ENCODE measurements around the gene MTHFD1L. TPM values are rescaled to one million over a fixed set of nuclear protein-coding genes. Genes with fewer than 3 reads are reported as not detected.
"Not testable (repeated sequence)": the region's sequence is repeated elsewhere in the genome, so short reads cannot be mapped to it uniquely, and the experiment has no call there.

Gene MTHFD1L
- total and polyA plus RNA-seq, 4 donors, result 7.6 to 34.9 (median 11.0) TPM

GRCh38 chr6:151029970-151030369 is 164.5 kb downstream of the MTHFD1L start:
- H3K9me3 ChIP-seq (ENCODE audit: control insufficient read depth in 4 of 4, insufficient read depth in 3 of 4, low read length in 3 of 4), result peaks cover 0 to 5% (median 1%) of the 10 kb centered on the region in 4 donors

GRCh38 chr6:151032034-151032433 is 166.5 kb downstream of the MTHFD1L start:
- Histone ChIP-seq H3K27me3 (ENCODE audit: control insufficient read depth in 3 of 3, insufficient read depth in 3 of 3, low read length in 2 of 3) (no peaks in the 10 kb centered on the region), H3K9ac (ENCODE audit: insufficient read depth in 1 of 2, low read length in 2 of 2) (no peak overlapping the region), H3K9me3 (ENCODE audit: control insufficient read depth in 4 of 4, insufficient read depth in 3 of 4, low read length in 3 of 4) (peaks cover 0 to 5% (median 2%) of the 10 kb centered on the region in 4 donors), H3K27ac (ENCODE audit: low read depth in 1 of 2, low read length in 1 of 2) (no peak overlapping the region), H3K4me1 (ENCODE audit: control insufficient read depth in 5 of 5, insufficient read depth in 5 of 5, low read length in 5 of 5) (peaks cover 0 to 5% (median 0%) of the 10 kb centered on the region in 5 donors), H3K36me3 (ENCODE audit: control insufficient read depth in 4 of 4, insufficient read depth in 4 of 4, low read length in 4 of 4) (peaks cover 0 to 4% (median 0%) of the 10 kb centered on the region in 4 donors), H3K4me3 (no peak overlapping the region)
- WGBS, 2 donors, result 97 to 98% methylated on average over 3 of the region's 3 CpGs
- TF ChIP-seq CTCF (IDR thresholded peaks at IDR 0.05; ENCODE audit: control extremely low read depth, extremely low read depth), result no peak
- DNase-seq, result no peak
- no peak for ATAC-seq (ENCODE audit: insufficient read depth, low FRiP score)

More at GRCh38 chr6:151029970-151030369, 164.5 kb downstream of the MTHFD1L start:
- no peaks in the 10 kb centered on the region for H3K4me1 ChIP-seq (ENCODE audit: control insufficient read depth in 5 of 5, insufficient read depth in 5 of 5, low read length in 5 of 5)
- H3K27ac ChIP-seq (ENCODE audit: low read depth in 1 of 2, low read length in 1 of 2), result no peak overlapping the region
- H3K9ac ChIP-seq (ENCODE audit: insufficient read depth in 1 of 2, low read length in 2 of 2), result no peak overlapping the region
- H3K27me3 ChIP-seq (ENCODE audit: control insufficient read depth in 3 of 3, insufficient read depth in 3 of 3, low read length in 2 of 3), result no peaks in the 10 kb centered on the region
- no peak overlapping the region for H3K4me3 ChIP-seq
- H3K36me3 ChIP-seq (ENCODE audit: control insufficient read depth in 4 of 4, insufficient read depth in 4 of 4, low read length in 4 of 4), result peaks cover 0 to 2% (median under 1%) of the 10 kb centered on the region in 4 donors
- WGBS, 2 donors, result 57 to 74% methylated on average over 5 of the region's 5 CpGs
- no peak for ATAC-seq (ENCODE audit: insufficient read depth, low FRiP score)
- DNase-seq, result no peak
- no peak for TF ChIP-seq CTCF (IDR thresholded peaks at IDR 0.05; ENCODE audit: control extremely low read depth, extremely low read depth)

DNA sequence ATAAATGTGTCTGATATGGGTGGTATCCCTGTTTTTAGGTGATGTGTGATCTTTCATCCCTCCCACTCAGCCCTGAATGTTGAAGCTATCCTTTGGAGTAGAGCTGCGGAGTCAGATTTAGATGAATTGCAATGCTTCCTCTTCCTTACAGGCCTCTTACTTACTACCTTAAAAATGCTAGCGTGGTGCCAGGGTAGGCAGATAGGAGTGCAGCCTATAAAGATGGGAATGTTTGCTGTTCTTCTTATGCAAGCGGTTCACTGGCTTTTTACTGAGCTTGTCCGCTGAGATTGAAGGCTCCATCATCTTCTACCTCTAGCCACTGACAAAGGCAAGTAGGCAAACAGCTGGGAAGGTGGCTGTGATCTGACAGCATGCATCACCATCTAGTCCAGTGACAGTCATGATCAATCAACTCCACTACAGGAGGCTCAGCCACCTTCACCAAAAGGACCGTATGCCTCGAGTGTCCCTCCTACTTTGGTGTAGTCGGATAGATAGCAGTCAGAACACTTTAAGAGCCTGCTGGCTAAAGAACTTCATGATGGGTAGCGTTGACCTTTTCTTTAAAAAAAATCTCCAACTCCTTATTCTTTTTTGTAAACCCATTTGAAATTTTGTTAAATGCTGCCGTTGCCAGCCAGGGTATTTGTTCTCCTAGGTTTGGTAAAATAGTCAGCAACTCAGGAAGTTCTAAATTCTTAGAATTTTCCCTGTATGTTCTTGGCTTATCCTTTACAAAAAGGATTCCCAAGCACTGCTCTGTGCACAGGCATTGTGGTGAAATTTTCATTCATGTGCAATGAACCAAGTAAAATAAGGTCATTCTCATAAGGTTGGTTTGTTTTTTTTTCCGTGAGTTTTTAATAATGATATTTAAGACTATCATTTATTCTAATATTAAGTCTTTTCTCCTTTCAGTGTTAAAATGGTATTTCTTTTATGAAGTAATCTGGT is 169.6 kb downstream of the MTHFD1L start:
- H3K27ac ChIP-seq (ENCODE audit: low read depth in 1 of 2, low read length in 1 of 2), result no peak overlapping the region
- no peak for ATAC-seq (ENCODE audit: insufficient read depth, low FRiP score)
- peaks cover 0 to 4% (median 1%) of the 10 kb centered on the region in 4 donors for H3K36me3 ChIP-seq (ENCODE audit: control insufficient read depth in 4 of 4, insufficient read depth in 4 of 4, low read length in 4 of 4)
- H3K4me1 ChIP-seq (ENCODE audit: control insufficient read depth in 5 of 5, insufficient read depth in 5 of 5, low read length in 5 of 5), result peaks cover 0 to 5% (median 0%) of the 10 kb centered on the region in 5 donors
- peaks cover 0 to 3% (median 0%) of the 10 kb centered on the region in 4 donors for H3K9me3 ChIP-seq (ENCODE audit: control insufficient read depth in 4 of 4, insufficient read depth in 3 of 4, low read length in 3 of 4)
- TF ChIP-seq CTCF (IDR thresholded peaks at IDR 0.05; ENCODE audit: control extremely low read depth, extremely low read depth), result no peak
- 96 to 97% methylated on average over 10 of the region's 10 CpGs for WGBS, 2 donors
- H3K27me3 ChIP-seq (ENCODE audit: control insufficient read depth in 3 of 3, insufficient read depth in 3 of 3, low read length in 2 of 3), result no peaks in the 10 kb centered on the region
- H3K9ac ChIP-seq (ENCODE audit: insufficient read depth in 1 of 2, low read length in 2 of 2), result no peak overlapping the region
- H3K4me3 ChIP-seq, result no peak overlapping the region
- no peak for DNase-seq

DNA sequence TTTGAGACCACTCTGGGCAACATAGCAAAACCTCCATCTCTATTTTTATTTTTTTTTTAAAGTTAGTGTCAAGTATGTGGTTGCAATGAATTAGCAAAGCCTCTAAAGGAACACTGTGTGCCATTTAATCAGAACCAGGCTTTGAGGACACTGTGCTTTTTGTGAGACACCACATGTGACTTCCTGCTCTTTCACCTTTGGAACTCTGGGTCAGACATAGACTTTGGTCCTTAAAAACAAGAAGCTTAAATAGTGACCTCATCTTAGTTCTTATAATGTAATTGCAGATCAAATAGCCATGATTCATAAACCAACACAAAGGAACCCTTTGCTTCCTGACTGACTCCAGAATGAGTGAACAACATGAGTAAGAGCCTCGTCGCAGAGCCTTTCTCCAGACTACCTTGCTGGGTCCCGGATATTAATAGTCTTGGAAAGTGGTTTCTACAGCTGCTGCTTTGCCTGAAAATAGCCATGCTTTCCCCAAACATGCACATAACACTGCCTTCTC is 170.8 kb downstream of the MTHFD1L start:
- not testable (repeated sequence) for ATAC-seq (ENCODE audit: insufficient read depth, low FRiP score); H3K27me3 ChIP-seq (ENCODE audit: control insufficient read depth in 3 of 3, insufficient read depth in 3 of 3, low read length in 2 of 3); H3K4me1 ChIP-seq (ENCODE audit: control insufficient read depth in 5 of 5, insufficient read depth in 5 of 5, low read length in 5 of 5); H3K9me3 ChIP-seq (ENCODE audit: control insufficient read depth in 4 of 4, insufficient read depth in 3 of 4, low read length in 3 of 4); H3K36me3 ChIP-seq (ENCODE audit: control insufficient read depth in 4 of 4, insufficient read depth in 4 of 4, low read length in 4 of 4); H3K9ac ChIP-seq (ENCODE audit: insufficient read depth in 1 of 2, low read length in 2 of 2); H3K4me3 ChIP-seq; DNase-seq
- H3K27ac ChIP-seq (ENCODE audit: low read depth in 1 of 2, low read length in 1 of 2), result peak overlapping the region; percentile 53 to 70
- WGBS, 2 donors, result 52 to 72% methylated on average over 3 of the region's 3 CpGs
